ENCODE measurements around the gene CHADL.

The CHADL gene

DNA sequence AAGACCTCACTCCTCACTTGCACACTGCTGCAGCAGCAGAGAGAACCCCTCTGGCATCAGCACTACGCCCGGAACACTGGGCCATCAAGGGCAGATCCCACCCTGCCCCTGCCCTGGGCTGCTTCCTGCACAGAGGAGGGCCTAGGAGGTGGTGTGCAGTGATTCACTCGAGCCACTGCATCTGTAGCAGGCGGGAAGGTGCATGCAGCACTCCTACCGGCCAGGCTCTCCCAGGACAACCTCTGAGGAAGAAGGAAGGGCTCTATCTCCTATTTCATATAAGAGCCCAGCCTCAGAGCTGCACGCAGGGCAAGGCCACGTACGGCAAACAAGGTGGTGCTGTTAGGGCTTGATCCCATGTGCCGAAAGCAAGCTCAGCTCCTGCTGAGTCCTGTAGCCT, 31.1 kb upstream of the CHADL start:
- DNase-seq (ENCODE audit: extremely low spot score) = no peak
- TF ChIP-seq, protein P1, sequence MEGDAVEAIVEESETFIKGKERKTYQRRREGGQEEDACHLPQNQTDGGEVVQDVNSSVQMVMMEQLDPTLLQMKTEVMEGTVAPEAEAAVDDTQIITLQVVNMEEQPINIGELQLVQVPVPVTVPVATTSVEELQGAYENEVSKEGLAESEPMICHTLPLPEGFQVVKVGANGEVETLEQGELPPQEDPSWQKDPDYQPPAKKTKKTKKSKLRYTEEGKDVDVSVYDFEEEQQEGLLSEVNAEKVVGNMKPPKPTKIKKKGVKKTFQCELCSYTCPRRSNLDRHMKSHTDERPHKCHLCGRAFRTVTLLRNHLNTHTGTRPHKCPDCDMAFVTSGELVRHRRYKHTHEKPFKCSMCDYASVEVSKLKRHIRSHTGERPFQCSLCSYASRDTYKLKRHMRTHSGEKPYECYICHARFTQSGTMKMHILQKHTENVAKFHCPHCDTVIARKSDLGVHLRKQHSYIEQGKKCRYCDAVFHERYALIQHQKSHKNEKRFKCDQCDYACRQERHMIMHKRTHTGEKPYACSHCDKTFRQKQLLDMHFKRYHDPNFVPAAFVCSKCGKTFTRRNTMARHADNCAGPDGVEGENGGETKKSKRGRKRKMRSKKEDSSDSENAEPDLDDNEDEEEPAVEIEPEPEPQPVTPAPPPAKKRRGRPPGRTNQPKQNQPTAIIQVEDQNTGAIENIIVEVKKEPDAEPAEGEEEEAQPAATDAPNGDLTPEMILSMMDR (IDR thresholded peaks at IDR 0.05; ENCODE audit: control extremely low read depth, extremely low read depth, low read depth, missing control alignments) = no peak
- ChIA-PET POLR2A (no interaction called here), CTCF (interaction anchor here (1.1 to 1.9 kb wide), 2 partner anchors 11 to 14 kb away, joined by 3 to 5 read pairs; no protein-coding TSS in a partner anchor)

GRCh38 chr22:41267958-41268357, 27.2 kb upstream of the CHADL start:
- DNase-seq (ENCODE audit: extremely low spot score) = no peak
- TF ChIP-seq, protein P1 (IDR thresholded peaks at IDR 0.05; ENCODE audit: control extremely low read depth, extremely low read depth, low read depth, missing control alignments) = no peak
- POLR2A ChIA-PET = no interaction called here
- CTCF ChIA-PET = interaction anchor here (1.4 kb wide), 1 partner anchor 11 kb away, joined by 3 read pairs; no protein-coding TSS in a partner anchor

DNA sequence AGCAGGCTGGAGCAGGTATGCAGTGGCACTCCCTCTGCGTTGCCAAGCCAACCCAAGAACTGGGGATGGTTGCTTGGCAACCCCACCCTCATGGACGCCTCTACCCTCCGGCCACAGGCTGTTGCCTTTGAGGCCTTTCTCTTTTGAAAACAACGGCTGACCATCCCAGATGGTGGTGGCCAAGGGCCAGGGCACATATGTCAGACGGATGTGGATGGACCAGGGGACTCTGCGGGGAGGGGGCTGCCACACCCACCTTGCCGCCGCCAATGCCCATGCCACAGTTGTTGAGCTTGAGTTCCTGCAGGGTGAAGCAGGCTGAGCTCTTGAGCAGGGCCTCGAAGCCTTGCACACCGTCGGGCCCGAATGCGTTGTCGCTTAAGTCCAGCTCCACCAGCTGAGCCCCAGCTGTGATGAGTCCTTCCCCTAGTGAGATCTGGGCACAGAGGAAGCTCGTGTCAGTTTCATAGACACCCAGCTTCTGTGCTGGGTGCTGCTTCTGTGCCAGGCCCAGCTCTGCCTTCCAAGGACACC, 23.7 kb upstream of the CHADL start:
- DNase-seq (ENCODE audit: extremely low spot score) = no peak
- TF ChIP-seq, protein P1 (IDR thresholded peaks at IDR 0.05; ENCODE audit: control extremely low read depth, extremely low read depth, low read depth, missing control alignments) = no peak
- ChIA-PET CTCF (interaction anchor here (0.8 to 1.3 kb wide), 4 partner anchors 9 to 254 kb away, joined by 3 to 4 read pairs (median 3); partner anchors contain the start of gene ZC3H7B), POLR2A (no interaction called here)

DNA sequence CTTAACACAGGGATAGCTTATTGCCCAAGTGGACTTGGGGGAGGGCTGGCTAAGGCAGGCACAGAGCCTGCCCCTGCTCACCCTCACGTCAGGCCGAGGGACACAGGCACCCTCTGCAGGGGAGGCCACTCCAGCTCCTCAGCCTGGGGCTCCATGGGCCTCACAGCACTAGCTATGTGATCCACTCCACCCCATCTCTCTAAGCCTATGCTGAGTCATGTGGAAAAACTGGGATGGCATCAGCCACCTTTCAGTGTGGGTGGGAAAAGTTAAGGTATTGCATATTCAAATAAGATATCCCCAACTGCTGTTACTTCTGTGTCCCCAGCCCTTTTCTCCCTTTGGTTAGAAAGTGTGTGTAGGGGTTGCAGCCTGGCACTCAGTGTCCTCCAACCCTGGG, 23.0 kb upstream of the CHADL start:
- ChIA-PET POLR2A (no interaction called here), CTCF (interaction anchor here (0.8 kb wide), 2 partner anchors 10 to 11 kb away, joined by 3 read pairs; no protein-coding TSS in a partner anchor)

GRCh38 chr22:41262250-41262765, 21.6 kb upstream of the CHADL start:
- TF ChIP-seq, protein P1 (IDR thresholded peaks at IDR 0.05; ENCODE audit: control extremely low read depth, extremely low read depth, low read depth, missing control alignments) = no peak
- no peak for DNase-seq (ENCODE audit: extremely low spot score)
- CTCF ChIA-PET = interaction anchor here (1.0 to 1.7 kb wide), 3 partner anchors 15 to 65 kb away, joined by 3 to 4 read pairs (median 3); no protein-coding TSS in a partner anchor
- POLR2A ChIA-PET = no interaction called here

More for the DNA sequence above, 23.0 kb upstream of the CHADL start:
- DNase-seq (ENCODE audit: extremely low spot score) = no peak
- TF ChIP-seq, protein P1 (IDR thresholded peaks at IDR 0.05; ENCODE audit: control extremely low read depth, extremely low read depth, low read depth, missing control alignments) = no peak

DNA sequence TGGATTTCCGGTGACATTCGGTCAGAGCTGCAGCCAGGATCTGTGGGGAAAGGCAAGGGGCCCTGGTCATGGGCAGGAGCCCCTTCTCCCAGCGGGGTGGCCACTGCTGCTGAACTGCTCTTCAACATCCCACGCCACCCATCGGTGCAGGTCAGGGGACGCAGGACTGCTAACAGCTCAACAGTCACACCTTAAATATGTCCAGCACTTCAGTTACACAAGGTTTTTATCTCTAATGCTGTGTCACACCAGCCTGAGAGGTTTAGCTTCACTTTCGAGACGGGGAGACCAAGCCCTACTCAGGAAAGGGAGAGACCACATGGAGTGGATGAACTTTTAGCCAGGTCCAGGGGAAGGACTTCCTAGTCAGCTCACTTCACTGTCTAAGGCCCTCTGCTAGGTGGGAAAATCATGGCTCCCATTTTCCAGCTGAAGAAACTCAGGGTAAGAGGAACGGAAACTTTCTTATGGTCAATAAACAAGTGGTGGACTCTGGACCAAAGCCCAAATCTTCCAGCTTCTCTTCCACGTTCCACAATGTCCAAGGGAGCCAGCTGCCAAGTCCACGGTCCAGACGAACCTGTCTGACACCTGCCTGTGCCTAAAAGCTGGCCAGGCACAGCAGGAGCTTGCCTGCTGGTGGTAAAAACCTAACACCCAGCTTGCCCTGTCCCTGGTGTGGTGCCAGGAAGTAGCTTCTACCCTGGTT, 21.0 kb upstream of the CHADL start:
- DNase-seq (ENCODE audit: extremely low spot score) = no peak
- POLR2A ChIA-PET = no interaction called here
- CTCF ChIA-PET = interaction anchor here (1.0 to 1.7 kb wide), 3 partner anchors 14 to 66 kb away, joined by 3 to 4 read pairs (median 3); no protein-coding TSS in a partner anchor
- TF ChIP-seq, protein P1 (IDR thresholded peaks at IDR 0.05; ENCODE audit: control extremely low read depth, extremely low read depth, low read depth, missing control alignments) = no peak

All from GM10248 (cell line).